COR-L47 (cell line): ENCODE data around the gene CNOT3.

Source experiments
- DNase-seq: peaks from one replicate; lab custom pipeline; 2025; lab: John Stamatoyannopoulos, UW

The CNOT3 gene

DNA sequence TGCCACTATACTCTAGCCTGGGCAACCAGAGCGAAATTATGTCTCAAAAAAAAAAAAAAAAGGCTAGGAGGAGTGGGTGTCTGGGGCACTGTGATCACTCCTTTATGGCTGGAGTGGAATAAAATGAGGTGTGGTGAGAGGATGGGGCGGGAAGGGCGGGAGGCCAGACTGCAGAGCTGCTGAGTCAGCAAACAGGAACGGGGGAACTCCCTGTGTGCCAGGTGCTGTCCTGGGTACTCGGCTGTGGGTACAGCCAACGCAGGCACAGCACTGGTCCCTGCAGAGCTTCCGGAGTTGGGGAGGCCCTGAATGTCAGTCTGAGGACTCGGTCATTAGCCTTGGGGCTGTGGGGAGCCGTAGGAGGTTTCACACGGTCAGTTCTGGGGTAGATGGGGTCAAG is 16.3 kb upstream of the CNOT3 start:
- no peak for DNase-seq

DNA sequence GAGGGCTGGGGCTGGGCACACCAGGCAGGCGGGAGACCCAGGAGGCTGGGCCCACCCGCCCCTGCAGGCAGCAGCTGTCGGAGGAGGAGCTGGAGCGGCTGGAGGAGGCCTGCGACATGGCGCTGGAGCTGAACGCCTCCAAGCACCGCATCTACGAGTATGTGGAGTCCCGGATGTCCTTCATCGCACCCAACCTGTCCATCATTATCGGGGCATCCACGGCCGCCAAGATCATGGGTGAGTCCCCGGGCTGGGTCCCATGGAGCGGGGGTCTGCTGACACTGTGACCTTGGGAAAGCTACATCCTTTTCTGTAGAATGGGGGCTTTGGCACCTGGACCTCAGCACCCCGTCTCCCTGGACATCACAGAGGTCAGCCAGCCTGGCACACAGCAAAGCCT is 13.9 kb upstream of the CNOT3 start:
- no peak for DNase-seq

DNA sequence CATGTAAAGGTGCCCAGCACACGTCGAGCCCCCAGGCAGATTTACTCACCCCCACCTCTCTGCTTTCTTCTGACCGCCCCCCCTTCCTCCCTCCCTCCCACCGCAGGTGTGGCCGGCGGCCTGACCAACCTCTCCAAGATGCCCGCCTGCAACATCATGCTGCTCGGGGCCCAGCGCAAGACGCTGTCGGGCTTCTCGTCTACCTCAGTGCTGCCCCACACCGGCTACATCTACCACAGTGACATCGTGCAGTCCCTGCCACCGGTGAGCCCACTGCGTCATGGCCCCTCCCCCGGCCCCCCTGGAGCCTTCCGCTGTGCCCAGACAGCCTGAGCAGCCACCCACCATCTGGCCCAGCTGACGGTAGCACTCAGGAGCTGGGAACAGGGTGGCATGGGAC is 13.2 kb upstream of the CNOT3 start:
- no peak for DNase-seq

DNA sequence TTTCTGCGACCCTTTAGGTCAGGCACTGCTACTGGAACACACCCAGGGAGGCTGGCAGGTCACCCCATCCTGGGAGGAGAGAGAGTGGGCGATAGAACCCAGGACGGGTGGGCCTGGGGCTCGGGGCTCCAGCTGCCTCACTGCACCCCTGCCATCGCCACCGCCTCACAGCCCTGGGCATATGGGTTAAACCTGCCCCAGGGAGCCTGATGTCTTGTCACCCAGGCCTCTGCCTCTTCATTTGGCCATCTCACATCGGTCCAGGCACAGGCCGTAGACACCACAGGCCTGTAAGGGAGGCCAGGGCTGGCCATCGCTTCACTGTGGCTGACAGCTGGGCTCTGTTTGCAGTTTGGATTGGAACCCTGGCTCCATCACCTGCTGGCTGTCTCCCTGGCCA is 11.8 kb upstream of the CNOT3 start:
- DNase-seq, result no peak

DNA sequence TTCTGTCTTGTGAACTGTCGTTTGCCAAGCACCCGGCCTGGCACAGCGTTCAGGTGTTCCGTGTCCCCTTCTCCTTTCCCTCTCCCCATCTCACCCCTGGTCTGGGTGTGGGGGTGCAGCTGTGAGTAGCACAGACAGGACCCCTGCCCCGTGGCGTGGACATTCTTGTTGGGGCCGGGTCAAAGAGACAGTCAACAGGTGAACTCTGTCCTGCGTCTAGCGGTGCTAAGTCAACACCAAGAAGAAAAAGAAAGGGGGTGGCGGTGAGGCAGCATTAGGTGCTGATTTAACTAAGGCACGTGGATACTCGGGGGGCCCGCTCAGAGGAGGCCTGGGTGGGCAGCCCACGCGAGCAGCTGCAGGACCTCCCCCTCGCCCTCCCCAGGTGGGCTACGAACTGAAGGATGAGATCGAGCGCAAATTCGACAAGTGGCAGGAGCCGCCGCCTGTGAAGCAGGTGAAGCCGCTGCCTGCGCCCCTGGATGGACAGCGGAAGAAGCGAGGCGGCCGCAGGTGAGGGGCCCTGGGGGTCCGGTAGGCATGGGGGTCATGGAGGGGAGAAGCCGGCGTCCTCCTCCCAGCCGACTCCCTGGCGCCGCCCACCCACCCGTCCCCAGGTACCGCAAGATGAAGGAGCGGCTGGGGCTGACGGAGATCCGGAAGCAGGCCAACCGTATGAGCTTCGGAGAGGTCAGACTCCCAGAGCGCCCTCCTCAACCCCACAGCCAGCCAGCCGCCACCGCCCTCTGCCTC is 9.7 kb upstream of the CNOT3 start:
- no peak for DNase-seq

DNA sequence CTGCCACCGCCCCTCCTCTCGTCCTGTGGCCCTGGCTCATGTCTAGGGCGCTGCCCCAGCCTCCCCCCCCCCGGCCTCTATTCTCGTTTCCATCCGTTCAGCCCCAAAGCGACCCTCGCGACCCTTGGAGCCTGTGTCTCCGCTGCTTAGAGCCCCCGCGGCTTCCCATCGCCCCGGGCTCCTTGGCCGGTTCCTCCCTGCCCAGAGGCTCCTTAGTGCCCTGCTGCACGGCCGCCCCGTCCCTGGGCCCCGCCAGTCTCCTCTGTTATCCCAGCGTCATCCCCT is 9.2 kb upstream of the CNOT3 start:
- DNase-seq, result no peak

DNA sequence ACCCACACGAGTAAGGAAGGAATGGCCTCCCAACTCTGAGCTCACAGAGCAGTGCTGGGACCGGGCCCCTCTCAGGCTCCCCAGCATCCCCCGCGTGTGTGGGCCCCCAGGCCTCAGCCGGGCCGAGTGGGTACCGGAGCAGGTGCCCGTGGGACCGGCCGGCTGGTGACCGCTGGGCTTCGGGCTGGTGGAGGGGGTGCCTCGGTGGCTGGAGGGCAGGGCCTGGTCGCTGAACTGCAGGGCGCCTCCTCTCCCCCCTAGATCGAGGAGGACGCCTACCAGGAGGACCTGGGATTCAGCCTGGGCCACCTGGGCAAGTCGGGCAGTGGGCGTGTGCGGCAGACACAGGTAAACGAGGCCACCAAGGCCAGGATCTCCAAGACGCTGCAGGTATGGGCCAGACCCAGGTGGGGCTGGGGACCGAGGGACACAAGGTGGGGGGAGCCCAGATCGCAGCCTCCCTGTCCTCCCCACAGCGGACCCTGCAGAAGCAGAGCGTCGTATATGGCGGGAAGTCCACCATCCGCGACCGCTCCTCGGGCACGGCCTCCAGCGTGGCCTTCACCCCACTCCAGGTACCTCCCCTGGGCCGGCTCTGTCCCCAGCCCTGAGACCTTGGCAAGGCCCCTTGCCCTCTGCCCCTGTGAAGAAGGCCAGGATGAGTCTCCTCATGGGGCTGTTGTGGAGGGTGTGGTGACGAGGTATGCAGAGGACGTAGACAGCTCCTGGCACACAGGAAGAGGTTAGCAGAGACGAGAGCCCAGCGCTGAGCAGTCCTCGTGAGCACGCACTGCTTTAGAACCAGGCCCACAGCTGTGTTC is 8.6 kb upstream of the CNOT3 start:
- DNase-seq, result no peak

DNA sequence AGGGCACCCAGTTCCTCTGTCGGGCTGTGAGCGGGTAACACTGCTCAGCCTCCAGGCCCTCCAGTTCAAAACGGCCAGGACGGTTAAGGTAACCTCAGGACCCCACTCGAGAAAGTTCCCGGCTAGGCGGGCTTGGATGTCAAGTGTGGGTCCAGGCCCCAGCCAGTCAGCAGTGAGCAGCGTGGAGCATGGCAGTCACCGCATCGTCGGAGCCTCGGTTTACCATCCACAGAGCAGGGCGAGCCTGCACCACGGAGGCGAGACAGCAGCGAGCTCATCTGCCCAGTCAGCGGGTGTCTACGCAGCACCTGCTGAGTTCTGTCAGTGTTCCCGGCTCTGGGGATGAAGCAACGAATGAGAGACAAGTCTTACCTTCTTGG is 8.0 kb upstream of the CNOT3 start:
- no peak for DNase-seq

DNA sequence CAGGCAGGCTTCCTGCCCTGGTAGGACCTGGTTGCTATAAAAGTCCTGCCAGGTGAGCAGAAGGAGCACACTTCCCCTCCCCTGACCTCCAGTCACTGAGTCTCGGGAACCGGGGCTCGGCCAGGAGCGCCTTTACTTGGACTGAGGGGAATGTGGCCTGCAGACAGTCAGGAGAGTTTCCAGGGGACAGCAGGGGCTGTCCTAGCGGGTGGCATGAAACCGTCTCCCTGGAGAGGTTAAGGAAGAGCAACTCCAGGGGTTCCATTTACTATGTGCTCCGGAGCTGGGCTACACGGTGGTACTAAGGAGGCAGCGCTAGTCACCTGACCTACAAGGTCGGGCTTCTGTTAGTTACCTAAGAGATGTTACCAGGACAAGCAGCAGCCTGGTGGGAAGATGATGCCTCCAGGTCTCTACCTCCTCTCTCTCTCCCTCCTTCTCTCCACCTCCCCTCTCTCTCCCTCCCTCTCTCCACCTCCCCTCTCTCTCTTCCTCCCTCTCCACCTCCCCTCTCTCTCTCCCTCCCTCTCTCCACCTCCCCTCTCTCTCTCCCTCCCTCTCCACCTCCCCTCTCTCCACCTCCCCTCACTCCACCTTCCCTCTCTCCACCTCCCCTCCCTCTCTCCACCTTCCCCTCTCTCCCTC is 4.1 kb upstream of the CNOT3 start:
- peak; percentile 8 for DNase-seq

DNA sequence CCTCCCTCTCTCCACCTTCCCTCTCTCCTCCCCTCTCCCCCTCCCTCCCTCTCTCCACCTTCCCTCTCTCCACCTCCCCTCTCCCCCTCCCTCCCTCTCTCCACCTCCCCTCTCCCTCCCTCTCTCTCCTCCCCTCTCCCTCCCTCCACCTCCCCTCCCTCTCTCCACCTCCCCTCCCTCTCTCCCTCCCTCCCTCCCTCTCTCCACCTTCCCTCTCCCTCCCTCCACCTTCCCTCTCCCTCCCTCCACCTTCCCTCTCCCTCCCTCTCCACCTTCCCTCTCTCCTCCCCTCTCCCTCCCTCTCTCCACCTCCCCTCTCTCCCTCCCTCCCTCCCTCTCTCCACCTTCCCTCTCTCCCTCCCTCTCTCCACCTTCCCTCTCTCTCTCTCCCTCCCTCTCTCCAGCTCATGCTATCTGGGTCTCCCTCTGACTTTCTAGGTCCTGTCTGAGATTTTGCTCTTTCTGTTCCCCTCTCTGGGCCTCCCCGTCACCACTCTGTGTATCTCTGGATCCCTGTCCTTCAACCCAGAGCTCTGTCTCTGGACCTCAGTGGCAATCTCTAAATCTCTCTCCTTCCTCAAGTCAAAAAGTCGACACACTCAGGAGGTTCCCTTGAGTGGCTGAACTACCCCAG is 3.5 kb upstream of the CNOT3 start:
- DNase-seq, result no peak

DNA sequence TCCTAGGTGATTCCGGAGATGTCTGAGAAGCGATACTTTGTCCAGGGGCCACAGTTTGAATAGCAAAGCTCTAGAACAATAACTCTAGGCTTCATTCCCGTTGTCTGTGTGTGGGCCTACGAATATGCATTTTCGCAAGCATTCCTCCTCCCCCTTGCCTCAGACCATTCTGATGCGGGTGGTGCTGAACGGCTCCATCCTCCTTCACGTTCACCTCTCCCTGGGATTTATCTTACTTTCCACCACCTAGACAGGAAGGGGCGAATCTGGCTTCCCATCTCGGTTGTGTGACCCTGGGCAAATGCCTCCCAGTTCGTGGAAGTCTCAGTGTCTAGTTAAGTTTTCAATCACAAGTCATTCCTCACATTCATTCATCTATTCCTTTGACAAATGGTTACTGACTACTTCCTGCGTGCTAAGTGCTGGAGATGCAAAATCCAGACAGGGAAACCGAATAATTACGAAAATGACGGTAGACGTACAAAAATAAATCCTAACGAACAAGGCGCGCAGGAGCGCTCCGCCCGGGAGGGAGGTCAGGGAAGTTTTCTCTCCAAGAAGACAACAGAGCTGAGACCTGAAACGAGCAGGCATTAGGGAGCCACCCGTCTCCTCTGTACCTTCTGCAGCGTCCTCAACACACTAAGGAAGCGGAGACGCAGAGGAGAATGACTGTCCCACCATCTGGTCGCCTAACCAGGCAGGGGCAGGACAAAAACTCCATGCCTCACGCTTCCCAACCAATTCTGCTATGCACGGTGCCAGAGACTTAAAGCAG is 1.3 kb upstream of the CNOT3 start:
- DNase-seq, result no peak

DNA sequence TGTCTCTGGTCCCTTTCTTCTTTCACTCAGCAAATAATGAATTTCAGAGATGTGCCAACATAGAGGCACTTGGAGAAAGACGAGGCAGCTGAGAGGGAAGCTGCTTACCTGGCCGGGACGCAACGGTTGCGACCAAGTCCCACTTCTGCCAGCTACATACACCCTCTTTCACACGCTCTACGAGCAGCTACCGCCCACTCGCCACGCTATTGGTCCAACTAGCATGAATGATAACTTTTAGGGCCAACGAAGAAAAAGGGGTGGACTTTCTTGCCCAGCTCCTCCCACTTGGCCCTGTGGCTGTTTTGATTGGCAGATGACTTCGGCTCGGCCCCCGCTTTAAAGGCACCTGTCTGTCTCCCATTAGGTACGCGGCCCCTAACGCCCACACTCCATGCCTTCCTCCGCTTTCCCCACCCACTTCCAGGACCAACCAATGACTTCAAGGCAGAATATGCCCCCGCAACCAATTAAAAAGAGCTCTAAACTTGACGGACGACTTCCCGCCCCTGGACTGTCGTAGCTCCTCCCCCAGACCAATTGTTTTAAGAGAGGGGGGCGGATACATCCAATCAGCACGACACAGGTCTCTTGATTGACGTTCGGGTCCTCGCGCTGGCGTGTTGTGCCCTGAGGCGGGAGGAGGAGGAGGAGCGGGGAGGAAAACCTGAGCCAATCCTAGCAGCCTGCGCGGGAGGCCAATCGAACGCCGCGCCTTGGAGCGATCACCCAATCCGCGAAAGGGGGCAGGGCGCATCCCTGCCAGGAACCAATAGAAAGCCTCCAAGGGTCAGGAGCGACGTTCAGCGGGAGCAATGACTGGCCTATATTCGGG is 481 bp upstream of the CNOT3 start:
- peak; percentile 100 for DNase-seq

DNA sequence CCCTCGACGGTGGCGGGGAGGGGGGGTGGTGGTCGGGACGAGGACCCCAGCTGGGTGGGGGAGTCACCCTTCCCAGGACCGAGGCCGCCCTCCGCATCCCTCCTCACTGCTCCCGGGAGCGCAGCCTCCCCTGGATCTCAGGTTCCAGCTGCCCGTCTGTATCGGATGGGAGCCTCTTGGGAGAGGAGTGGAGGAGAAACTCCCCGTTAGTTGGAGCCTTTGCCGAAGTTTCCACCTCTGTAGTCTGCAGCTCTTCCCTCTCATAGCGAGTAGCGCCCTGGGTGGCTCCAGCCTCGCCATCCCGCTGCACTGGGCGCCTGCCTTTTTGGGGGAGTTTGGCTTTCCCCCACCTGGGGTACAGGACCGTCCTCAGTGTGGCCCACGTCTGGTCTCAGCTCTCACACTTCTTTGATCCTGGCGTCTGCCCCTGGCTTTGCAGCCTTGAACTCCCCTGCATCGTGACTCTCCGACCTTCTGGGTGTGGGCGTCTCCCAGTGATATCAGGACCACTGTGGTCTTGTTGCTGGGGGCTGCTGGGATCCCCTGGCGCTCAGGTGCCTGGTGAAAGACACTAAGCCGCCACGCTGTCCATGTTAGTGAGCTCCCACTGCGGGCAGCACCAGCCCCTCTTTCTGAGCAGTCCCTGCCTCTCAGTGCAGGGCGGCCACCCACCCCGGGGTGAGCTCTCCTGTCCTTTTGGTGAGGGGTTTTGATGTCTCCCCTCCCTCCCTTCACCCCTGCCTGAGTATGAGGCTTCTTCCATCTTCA is 1.1 kb downstream of the CNOT3 start:
- no peak for DNase-seq

DNA sequence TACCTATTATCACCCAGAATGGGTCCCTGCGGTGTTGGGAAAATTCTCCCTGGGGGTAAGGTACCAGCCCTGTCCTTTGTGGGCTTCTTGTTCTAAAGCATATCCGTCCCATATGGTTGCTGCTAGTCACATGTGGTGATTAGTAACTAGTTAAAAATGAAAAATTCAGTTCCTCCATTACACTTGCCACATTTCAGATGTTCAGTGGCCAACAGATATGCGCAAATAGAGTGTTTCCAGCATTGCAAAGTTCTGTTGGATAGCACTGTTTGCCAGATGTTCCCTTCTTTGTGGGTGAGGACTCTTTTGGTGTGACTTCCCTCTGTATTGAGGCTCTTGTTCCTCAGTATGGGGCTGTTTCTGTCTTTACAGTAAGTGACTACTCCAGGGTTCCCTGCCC is 3.8 kb downstream of the CNOT3 start:
- DNase-seq, result no peak

DNA sequence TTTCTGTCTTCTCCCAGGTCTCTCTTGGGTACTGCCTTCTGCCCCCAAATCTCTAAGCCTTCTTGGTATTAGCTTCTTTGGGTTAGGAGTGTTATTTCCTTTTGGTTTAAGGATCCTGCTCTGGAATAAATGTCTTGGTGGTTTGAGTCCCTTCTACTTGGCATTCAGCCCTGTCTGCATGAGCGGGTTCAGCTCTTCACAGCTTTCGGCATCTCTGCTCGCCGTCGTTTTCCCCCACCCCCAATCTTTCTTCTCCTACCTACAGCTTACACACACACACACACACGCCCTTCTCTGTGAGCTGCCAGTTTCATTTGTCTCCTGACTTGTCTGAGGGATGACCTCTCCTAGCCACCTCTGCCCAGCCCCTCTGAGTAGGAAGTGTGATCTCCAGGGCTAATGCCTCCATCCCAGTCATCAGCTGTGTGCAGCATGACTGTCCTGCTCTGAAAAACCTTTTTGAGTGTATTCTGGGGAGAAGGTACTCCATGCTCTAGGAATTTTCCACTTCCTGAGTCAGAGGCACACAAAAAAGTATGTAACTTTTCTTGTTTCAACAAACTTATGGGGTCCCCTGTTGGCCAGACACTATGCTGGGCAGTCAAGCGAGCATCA is 4.7 kb downstream of the CNOT3 start:
- DNase-seq, result no peak

DNA sequence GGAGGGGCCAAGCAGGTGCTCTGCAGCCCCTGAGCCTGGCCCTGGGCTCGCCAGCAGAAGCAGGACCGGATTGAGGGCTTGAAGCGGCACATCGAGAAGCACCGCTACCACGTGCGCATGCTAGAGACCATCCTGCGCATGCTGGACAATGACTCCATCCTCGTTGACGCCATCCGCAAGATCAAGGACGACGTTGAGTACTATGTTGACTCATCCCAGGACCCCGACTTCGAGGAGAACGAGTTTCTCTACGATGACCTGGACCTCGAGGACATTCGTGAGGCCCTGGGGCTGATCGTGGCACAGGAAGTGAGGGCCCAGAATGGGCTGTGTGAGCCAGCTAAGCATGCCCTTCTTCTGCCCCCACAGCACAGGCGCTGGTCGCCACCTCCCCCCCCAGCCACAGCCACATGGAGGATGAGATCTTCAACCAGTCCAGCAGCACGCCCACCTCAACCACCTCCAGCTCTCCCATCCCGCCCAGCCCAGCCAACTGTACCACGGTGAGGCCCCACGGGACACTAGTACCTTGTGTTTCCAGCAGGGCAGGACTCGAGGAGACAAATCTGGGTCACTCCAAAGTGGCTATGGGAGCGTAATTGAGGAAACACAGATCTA is 8.1 kb downstream of the CNOT3 start:
- DNase-seq, result no peak

DNA sequence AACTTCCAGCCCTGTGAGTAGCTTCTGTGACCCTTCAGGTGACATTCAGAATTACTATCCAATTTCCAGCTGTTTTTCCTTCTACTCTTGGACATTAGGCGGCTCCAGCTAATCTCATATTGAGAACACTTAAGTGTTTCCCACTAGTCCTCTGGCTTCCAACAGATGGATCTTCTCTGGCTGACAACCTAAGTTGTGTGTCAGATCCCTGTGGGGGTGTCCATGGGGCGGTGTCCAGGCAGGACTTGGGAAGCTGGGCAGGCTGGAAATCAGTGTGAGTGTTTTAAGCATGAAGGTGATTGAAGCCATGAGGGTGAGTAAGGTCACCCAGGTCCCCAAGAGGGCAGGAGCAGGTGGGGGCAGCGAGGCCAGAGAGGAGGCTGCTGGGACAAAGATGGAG is 10.1 kb downstream of the CNOT3 start:
- DNase-seq, result no peak

DNA sequence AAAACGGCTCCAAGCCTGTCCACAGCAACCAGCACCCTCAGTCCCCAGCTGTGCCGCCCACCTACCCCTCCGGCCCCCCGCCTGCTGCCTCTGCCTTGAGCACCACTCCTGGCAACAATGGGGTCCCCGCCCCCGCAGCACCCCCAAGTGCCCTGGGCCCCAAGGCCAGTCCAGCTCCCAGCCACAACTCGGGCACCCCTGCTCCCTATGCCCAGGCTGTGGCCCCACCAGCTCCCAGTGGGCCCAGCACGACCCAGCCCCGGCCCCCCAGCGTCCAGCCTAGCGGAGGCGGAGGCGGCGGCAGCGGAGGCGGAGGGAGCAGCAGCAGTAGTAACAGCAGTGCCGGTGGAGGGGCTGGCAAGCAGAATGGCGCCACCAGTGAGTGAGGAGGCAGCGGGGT is 10.6 kb downstream of the CNOT3 start:
- no peak for DNase-seq

DNA sequence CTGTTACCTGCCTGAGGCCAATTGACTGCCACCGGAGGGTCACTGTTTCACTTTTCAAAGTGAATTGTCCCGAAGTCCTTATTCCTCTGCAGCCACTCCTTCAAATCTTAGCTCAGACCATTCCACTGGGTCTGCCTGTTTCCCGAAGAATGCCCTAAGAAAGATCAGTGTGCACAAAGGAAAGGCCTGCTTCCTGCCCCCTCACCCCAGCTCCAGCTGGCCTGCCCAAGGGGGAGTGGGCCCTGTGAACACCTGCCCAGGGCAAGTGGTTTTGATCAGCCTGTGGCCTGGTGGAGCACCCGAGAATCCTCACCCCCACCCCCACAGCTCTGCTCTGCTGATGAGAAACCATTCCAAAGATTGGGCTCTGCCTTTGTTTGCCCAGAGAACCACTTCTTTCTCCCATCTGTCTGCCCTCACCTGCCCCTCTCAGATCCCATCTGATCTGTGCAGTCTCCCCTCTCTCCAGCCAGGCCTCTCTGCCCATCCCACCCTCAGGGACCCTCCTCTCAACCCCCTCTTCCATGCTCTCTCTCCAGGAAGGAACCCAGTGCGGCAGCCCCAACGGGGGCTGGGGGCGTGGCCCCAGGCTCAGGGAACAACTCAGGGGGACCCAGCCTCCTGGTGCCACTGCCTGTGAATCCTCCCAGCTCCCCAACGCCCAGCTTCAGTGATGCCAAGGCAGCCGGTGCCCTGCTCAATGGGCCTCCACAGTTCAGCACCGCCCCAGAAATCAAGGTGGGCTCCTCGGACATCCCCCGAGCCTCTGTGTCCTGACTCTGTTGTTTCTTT is 11.7 kb downstream of the CNOT3 start:
- no peak for DNase-seq
